D721Med (cell line): Measurements from ENCODE around the gene UBASH3A.
A peak's percentile ranks its signal among the peaks of the same experiment; 100 is the strongest.

ENCODE experiments used
- DNase-seq: peaks from one replicate; pipeline ENCODE4 v3.0.0; 2011; ENCODE audit warnings: low spot score; ENCODE audit not compliant: insufficient read length
- FAIRE-seq: peaks from 2 replicates; lab custom pipeline; 2011; peaks lifted over from hg19 to GRCh38; lab: Jason Lieb, UNC
- TF ChIP-seq, protein P1 (sequence below): IDR thresholded peaks from 2 replicates; pipeline ENCODE4 v1.5.1; 2012; ENCODE audit warnings: mild to moderate bottlenecking, control low read depth; ENCODE audit not compliant: insufficient read depth; ENCODE audit errors: missing control alignments

The UBASH3A gene

DNA sequence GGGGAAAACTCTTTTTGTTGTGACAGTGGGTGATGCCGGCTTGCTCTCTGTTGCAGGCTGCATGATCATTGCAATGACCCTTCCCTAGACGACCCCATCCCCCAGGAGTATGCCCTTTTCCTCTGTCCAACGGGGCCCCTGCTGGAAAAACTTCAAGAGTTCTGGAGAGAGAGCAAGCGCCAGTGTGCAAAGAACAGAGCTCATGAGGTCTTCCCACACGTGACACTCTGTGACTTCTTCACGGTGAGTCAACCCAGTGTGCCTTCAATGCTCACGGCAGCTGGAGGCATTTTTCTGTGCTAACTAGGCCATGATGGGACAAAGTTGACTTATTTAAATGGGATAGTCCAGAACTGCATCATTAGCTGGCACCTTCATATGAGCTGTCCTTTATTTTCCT, 5.7 kb downstream of the UBASH3A start:
- no peak for DNase-seq
- no peak for FAIRE-seq

DNA sequence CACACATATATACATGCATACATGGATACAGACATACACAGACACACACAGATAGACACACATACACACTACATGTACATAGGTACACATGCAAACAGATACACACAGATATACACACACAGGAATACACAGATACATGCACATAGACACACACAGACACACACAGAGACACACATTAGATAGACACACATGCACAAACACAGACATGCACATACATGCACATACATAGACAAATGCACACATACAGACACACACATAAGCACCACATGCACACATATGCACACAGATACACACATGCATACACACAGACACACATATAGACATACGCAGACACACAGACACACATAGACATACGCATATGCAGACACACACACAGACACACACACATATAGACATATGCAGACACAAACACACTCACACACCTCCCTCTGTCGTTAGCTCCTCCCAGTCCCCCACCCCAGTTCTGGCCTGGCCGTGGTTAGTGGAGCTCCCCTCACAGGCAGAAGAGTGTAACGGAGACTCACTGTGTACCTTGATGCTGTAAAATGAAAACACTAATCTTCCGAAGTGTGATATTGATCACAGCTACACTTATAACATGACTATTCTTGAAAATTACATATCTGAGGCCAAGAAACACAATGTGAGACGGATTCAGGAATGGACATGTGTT, 7.6 kb downstream of the UBASH3A start:
- FAIRE-seq (no peak), DNase-seq (no peak)
- TF ChIP-seq, protein P1, sequence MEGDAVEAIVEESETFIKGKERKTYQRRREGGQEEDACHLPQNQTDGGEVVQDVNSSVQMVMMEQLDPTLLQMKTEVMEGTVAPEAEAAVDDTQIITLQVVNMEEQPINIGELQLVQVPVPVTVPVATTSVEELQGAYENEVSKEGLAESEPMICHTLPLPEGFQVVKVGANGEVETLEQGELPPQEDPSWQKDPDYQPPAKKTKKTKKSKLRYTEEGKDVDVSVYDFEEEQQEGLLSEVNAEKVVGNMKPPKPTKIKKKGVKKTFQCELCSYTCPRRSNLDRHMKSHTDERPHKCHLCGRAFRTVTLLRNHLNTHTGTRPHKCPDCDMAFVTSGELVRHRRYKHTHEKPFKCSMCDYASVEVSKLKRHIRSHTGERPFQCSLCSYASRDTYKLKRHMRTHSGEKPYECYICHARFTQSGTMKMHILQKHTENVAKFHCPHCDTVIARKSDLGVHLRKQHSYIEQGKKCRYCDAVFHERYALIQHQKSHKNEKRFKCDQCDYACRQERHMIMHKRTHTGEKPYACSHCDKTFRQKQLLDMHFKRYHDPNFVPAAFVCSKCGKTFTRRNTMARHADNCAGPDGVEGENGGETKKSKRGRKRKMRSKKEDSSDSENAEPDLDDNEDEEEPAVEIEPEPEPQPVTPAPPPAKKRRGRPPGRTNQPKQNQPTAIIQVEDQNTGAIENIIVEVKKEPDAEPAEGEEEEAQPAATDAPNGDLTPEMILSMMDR = peak; percentile 10

More for the DNA sequence above, 5.7 kb downstream of the UBASH3A start:
- TF ChIP-seq, protein P1 = no peak

DNA sequence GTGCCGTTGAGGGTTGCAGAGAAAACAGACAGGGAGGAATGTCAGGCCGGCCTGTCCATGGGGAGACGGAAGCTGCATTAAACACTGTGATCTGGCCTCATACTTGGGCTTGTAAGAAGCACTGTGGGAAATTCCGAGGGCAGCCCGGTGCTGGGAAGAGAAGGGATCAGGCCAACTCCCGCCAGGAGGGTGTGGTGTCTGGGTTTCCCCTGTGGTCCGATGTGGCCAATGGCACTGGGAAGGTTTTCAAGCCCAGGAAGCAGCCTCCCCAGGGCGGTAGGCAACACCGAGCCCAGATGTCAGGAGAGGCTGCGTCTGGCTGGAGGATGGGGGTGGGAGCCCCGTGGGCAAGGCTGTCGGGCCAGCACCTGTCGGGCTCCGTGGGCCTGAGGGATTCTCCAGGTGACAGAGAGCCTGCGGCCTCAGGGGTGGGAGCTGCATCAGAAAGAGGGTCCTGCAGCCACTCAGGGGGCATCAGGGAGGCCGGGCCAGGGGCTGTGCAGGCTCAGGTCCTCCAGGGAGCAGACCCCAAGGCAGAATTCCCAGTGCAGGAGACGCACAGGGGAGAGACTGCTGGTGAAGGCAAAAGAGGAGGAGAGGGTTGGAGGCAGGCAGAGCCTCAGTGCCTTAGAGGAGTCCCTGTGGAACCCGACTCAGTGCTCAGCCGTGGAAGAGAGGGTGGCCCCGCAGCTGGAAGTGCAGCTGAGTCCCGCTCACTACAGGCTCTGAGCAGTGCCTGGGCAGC, 8.4 kb downstream of the UBASH3A start:
- FAIRE-seq = no peak

DNA sequence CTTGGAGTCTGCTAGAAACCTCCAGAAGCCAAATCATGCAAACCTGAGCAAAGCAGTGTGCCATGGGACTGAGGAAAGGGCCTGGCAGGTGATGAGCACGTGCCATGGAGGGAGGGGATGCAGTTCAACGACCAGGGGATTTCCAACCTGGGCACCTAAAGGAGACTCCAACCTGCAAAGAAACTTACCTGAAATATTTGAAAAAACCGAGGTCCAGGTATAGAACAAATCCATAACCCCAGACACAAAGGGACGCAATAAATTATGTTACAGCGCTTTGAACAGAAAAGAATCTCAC, 8.9 kb downstream of the UBASH3A start:
- DNase-seq = no peak
- TF ChIP-seq, protein P1 = no peak
- FAIRE-seq = no peak

More for the DNA sequence above, 8.4 kb downstream of the UBASH3A start:
- TF ChIP-seq, protein P1 = no peak
- DNase-seq = no peak

DNA sequence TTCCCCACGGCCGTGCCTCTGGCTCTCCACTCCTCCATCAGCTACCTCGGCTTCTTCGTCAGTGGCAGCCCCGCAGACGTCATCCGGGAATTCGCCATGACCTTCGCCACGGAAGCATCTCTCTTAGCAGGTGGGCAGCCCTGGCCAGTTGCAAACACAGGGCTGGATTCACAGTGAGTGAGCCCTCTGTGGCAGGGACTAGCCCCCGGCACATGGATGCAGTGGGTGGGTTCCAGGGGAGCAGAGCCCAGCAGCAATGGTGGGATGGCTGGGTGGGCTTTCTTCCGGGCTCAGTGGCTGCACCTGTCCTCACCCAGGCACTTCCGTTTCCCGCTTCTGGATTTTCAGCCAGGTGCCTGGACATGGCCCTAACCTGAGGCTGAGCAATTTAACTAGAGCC, 9.4 kb downstream of the UBASH3A start:
- TF ChIP-seq, protein P1 = no peak
- no peak for FAIRE-seq
- DNase-seq = no peak

DNA sequence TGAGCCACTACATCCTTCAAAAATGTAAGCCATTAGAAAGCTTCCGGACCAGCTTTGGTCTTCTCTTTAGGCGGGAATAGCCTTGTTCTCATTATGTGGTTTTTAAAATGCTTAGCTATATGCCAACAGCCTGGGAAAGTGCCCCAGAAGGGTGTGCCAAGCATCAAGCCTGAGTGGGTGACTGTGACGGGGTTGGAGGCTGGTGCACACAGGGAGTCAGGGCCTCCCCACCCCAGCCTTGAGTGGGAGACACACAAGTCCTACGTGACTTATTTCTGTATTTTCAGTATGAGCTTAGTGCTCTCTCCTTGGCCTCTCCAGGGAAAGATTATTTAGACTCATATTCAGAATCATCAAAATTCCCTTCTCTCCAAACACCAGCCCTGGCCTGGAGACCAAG, 9.8 kb downstream of the UBASH3A start:
- FAIRE-seq (no peak), DNase-seq (no peak)

More for the DNA sequence above, 9.8 kb downstream of the UBASH3A start:
- TF ChIP-seq, protein P1 = no peak
